T-cell (primary cell): ENCODE data around the gene TXNRD3. TPM values are rescaled to one million over a fixed set of nuclear protein-coding genes. Genes with fewer than 3 reads are reported as not detected.

Experiments
- ATAC-seq, 4 experiments: fragments of 200-7000 bp in 3 of 4; fragments of 150-1000 bp in 1 of 4; cut with Tn5 transposase; replicated peaks in 1 of 4; 1 replicate in 3 of 4; 2 replicates in 1 of 4; pipeline ENCODE4 v1.10.0; 2021; ENCODE audit warnings: moderate library complexity in 3 of 4, mild to moderate bottlenecking in 2 of 4, moderate number of reproducible peaks in 1 of 4
- CTCF ChIA-PET, 2 donors: fragments of 300-600 bp; sonication (Branson Sonifier 250); formaldehyde crosslinking; loops; one replicate each; lab custom pipeline; 2022; ENCODE audit warnings: antibody characterized with exemption in 2 of 2; lab: Charles Lee
- POLR2A ChIA-PET, 2 donors: fragments of 300-600 bp; sonication (Branson Sonifier 250); formaldehyde crosslinking; loops; one replicate each; lab custom pipeline; 2022; ENCODE audit warnings: antibody characterized with exemption in 2 of 2; lab: Charles Lee
- DNase-seq, 35 experiments: peaks; one replicate each; pipeline versions ENCODE4 v3.0.0 to v3.0.0-alpha.2; 2013 to 2023
- H3K27ac ChIP-seq: one replicate; pipeline ENCODE4 v1.5.1; 2013; ENCODE audit warnings: low read length
- H3K27me3 ChIP-seq, 2 experiments: replicated peaks in 1 of 2; 1 replicate in 1 of 2; 2 replicates in 1 of 2; pipeline versions ENCODE4 v1.6.1 to v1.7.0; 2013; ENCODE audit warnings: low read length in 1 of 2, mixed read lengths in 1 of 2; ENCODE audit not compliant: control insufficient read depth in 2 of 2, insufficient read depth in 2 of 2; ENCODE audit errors: extremely low read depth in 1 of 2
- H3K36me3 ChIP-seq, 2 donors: 1 replicate in 1 of 2; 2 replicates in 1 of 2; pipeline versions ENCODE4 v1.6.1 to v1.7.0; 2013; ENCODE audit warnings: low read length in 1 of 2; ENCODE audit not compliant: control insufficient read depth in 2 of 2, insufficient read depth in 1 of 2; ENCODE audit errors: extremely low read depth in 1 of 2
- H3K4me1 ChIP-seq, 2 experiments: 1 replicate in 1 of 2; 2 replicates in 1 of 2; pipeline versions ENCODE4 v1.6.1 to v1.7.0; 2013; ENCODE audit warnings: low read length in 2 of 2, mixed read lengths in 1 of 2; ENCODE audit not compliant: insufficient read depth in 2 of 2, control insufficient read depth in 1 of 2; ENCODE audit errors: extremely low read depth in 1 of 2
- H3K4me3 ChIP-seq, 2 donors: 1 replicate in 1 of 2; 2 replicates in 1 of 2; pipeline versions ENCODE4 v1.5.1 to v1.7.0; 2013; ENCODE audit warnings: mild to moderate bottlenecking in 2 of 2, low read length in 1 of 2, moderate library complexity in 1 of 2; ENCODE audit not compliant: control insufficient read depth in 1 of 2; ENCODE audit errors: extremely low read depth in 1 of 2
- H3K9me3 ChIP-seq: 2 replicates; pipeline ENCODE4 v1.7.0; 2013
- H3K27ac Mint-ChIP-seq, 2 donors: one replicate each; pipeline ENCODE4 v1.8.0; 2020 to 2021; ENCODE audit warnings: mild to moderate bottlenecking in 2 of 2, mixed read lengths in 2 of 2
- H3K27me3 Mint-ChIP-seq, 2 donors: one replicate each; pipeline ENCODE4 v1.8.0; 2021 to 2022; ENCODE audit warnings: mixed read lengths in 2 of 2
- H3K36me3 Mint-ChIP-seq: one replicate; pipeline ENCODE4 v1.8.0; 2021; ENCODE audit warnings: mixed read lengths
- H3K4me1 Mint-ChIP-seq, 3 donors: one replicate each; pipeline ENCODE4 v1.8.0; 2020 to 2022; ENCODE audit warnings: mixed read lengths in 3 of 3, mild to moderate bottlenecking in 1 of 3
- H3K4me3 Mint-ChIP-seq, 3 donors: one replicate each; pipeline ENCODE4 v1.8.0; 2020 to 2022; ENCODE audit warnings: mild to moderate bottlenecking in 3 of 3, mixed read lengths in 3 of 3, moderate library complexity in 3 of 3
- H3K9me3 Mint-ChIP-seq, 3 donors: one replicate each; pipeline ENCODE4 v1.8.0; 2020 to 2022; ENCODE audit warnings: mixed read lengths in 3 of 3
- WGBS: methylation state at CpG from one replicate; pipeline ENCODE4 v1.1.5; 2013; ENCODE audit warnings: missing lambda C conversion rate; ENCODE audit not compliant: insufficient coverage; 5-methylcytosine and 5-hydroxymethylcytosine counted together
- total RNA-seq, 35 experiments: library from RNA in 6 of 35; stranded (reverse) in 6 of 35; fragments of 120-200 nt in 1 of 35; gene quantifications; one replicate each; pipeline versions ENCODE4 v1.2.1 to v1.2.4 and lab custom pipeline; 2013 to 2026

Gene TXNRD3
- total RNA-seq, 5 donors from 2014 or later (not counting 1 experiment from before 2014, with no cell fraction given) = 2.0 to 4.8 (median 4.0) TPM

- Histone ChIP-seq H3K36me3 (no peaks in the 10 kb centered on the region), H3K4me1 (no peaks in the 10 kb centered on the region), H3K4me3 (no peak overlapping the region), H3K27me3 (peaks cover 0 to 20% of the 10 kb centered on the region in 2 experiments), H3K9me3 (no peaks in the 10 kb centered on the region), H3K27ac (no peak overlapping the region)
- POLR2A ChIA-PET = no interaction called here
- WGBS = 100% methylated on average over 1 of the region's 5 CpGs
- Mint-ChIP-seq H3K4me3 (no peak overlapping the region), H3K36me3 (no peaks in the 10 kb centered on the region), H3K27me3 (peaks cover 10 to 24% of the 10 kb centered on the region in 2 donors), H3K4me1 (no peaks in the 10 kb centered on the region), H3K9me3 (no peaks in the 10 kb centered on the region), H3K27ac (no peak overlapping the region)
- CTCF ChIA-PET = no interaction called here
- DNase-seq (no peak), ATAC-seq (no peak)
Measured at GRCh38 chr3:126580746-126581145, 74.2 kb downstream of the TXNRD3 start.

GRCh38 chr3:126578702-126579101 lies 76.2 kb downstream of the TXNRD3 start:
- 92% methylated on average over 2 of the region's 7 CpGs for WGBS
- no peaks in the 10 kb centered on the region for H3K9me3 Mint-ChIP-seq
- H3K36me3 Mint-ChIP-seq = no peaks in the 10 kb centered on the region
- Histone ChIP-seq H3K4me1 (no peaks in the 10 kb centered on the region), H3K27me3 (peaks cover 0 to 21% of the 10 kb centered on the region in 2 experiments), H3K27ac (no peak overlapping the region), H3K9me3 (no peaks in the 10 kb centered on the region), H3K36me3 (no peaks in the 10 kb centered on the region), H3K4me3 (no peak overlapping the region)
- no peak for DNase-seq
- H3K27me3 Mint-ChIP-seq = peaks cover 7 to 34% of the 10 kb centered on the region in 2 donors
- POLR2A ChIA-PET = no interaction called here
- CTCF ChIA-PET = no interaction called here
- no peak overlapping the region for H3K27ac Mint-ChIP-seq
- H3K4me3 Mint-ChIP-seq = no peak overlapping the region
- no peak for ATAC-seq
- no peaks in the 10 kb centered on the region for H3K4me1 Mint-ChIP-seq

GRCh38 chr3:126577261-126577660 lies 77.7 kb downstream of the TXNRD3 start:
- DNase-seq = no peak

GRCh38 chr3:126573492-126574117 lies 81.3 kb downstream of the TXNRD3 start:
- Histone ChIP-seq H3K4me3 (no peak overlapping the region), H3K9me3 (no peaks in the 10 kb centered on the region), H3K36me3 (no peaks in the 10 kb centered on the region), H3K27ac (no peak overlapping the region), H3K27me3 (peaks cover 0 to 32% of the 10 kb centered on the region in 2 experiments), H3K4me1 (no peaks in the 10 kb centered on the region)
- Mint-ChIP-seq H3K27me3 (peaks cover 3 to 34% of the 10 kb centered on the region in 2 donors), H3K27ac (no peak overlapping the region), H3K4me1 (no peaks in the 10 kb centered on the region), H3K9me3 (no peaks in the 10 kb centered on the region), H3K4me3 (no peak overlapping the region), H3K36me3 (no peaks in the 10 kb centered on the region)
- ChIA-PET CTCF (no interaction called here), POLR2A (no interaction called here)
- DNase-seq = no peak
- WGBS = 90% methylated on average over 12 of the region's 15 CpGs
- no peak for ATAC-seq

More at GRCh38 chr3:126577261-126577660, 77.7 kb downstream of the TXNRD3 start:
- Histone ChIP-seq H3K9me3 (no peaks in the 10 kb centered on the region), H3K27ac (no peak overlapping the region), H3K4me3 (no peak overlapping the region), H3K27me3 (peaks cover 0 to 30% of the 10 kb centered on the region in 2 experiments), H3K4me1 (no peaks in the 10 kb centered on the region), H3K36me3 (no peaks in the 10 kb centered on the region)
- ATAC-seq = no peak
- ChIA-PET CTCF (interaction anchor here in 1 of 2 donors (0.9 kb wide), 1 partner anchor 55 kb away, joined by 4 read pairs; no protein-coding TSS in a partner anchor), POLR2A (no interaction called here)
- Mint-ChIP-seq H3K27me3 (peaks cover 6 to 40% of the 10 kb centered on the region in 2 donors), H3K36me3 (no peaks in the 10 kb centered on the region), H3K4me3 (no peak overlapping the region), H3K27ac (no peak overlapping the region), H3K9me3 (no peaks in the 10 kb centered on the region), H3K4me1 (no peaks in the 10 kb centered on the region)
- 100% methylated on average over 1 of the region's 2 CpGs for WGBS

GRCh38 chr3:126571078-126571477 lies 83.8 kb downstream of the TXNRD3 start:
- peaks cover 0 to 26% of the 10 kb centered on the region in 2 experiments for H3K27me3 ChIP-seq
- H3K4me1 Mint-ChIP-seq = no peaks in the 10 kb centered on the region
- no peaks in the 10 kb centered on the region for H3K9me3 Mint-ChIP-seq
- POLR2A ChIA-PET = no interaction called here
- H3K4me3 ChIP-seq = no peak overlapping the region
- no peak for ATAC-seq
- H3K36me3 Mint-ChIP-seq = no peaks in the 10 kb centered on the region
- peaks cover 0 to 22% of the 10 kb centered on the region in 2 donors for H3K27me3 Mint-ChIP-seq
- no peaks in the 10 kb centered on the region for H3K36me3 ChIP-seq
- no peak overlapping the region for H3K27ac ChIP-seq
- H3K27ac Mint-ChIP-seq = no peak overlapping the region
- no peaks in the 10 kb centered on the region for H3K4me1 ChIP-seq
- no peak for DNase-seq
- 77% methylated on average over 7 of the region's 7 CpGs for WGBS
- CTCF ChIA-PET = no interaction called here
- H3K9me3 ChIP-seq = no peaks in the 10 kb centered on the region
- no peak overlapping the region for H3K4me3 Mint-ChIP-seq

- ChIA-PET POLR2A (no interaction called here), CTCF (no interaction called here)
- Histone ChIP-seq H3K4me1 (no peaks in the 10 kb centered on the region), H3K4me3 (no peak overlapping the region), H3K9me3 (no peaks in the 10 kb centered on the region), H3K27ac (no peak overlapping the region), H3K36me3 (no peaks in the 10 kb centered on the region), H3K27me3 (peaks cover 0 to 26% of the 10 kb centered on the region in 2 experiments)
- Mint-ChIP-seq H3K36me3 (no peaks in the 10 kb centered on the region), H3K27ac (no peak overlapping the region), H3K9me3 (no peaks in the 10 kb centered on the region), H3K4me1 (no peaks in the 10 kb centered on the region), H3K27me3 (peaks cover 7 to 26% of the 10 kb centered on the region in 2 donors), H3K4me3 (no peak overlapping the region)
- no peak for DNase-seq
- 85% methylated on average over 3 of the region's 6 CpGs for WGBS
- ATAC-seq = no peak
Measured at GRCh38 chr3:126570103-126570541, 84.8 kb downstream of the TXNRD3 start.
